AG04450 (cell line): ENCODE data around the gene RLN3. TPM values are rescaled to one million over a fixed set of nuclear protein-coding genes. Genes with fewer than 3 reads are reported as not detected.

ENCODE experiments used
- CTCF ChIA-PET: fragments of 300-600, 350-600 bp; formaldehyde crosslinking; extraction: SDS; loops from one replicate; lab custom pipeline; 2022; ENCODE audit warnings: antibody characterized with exemption, inconsistent platforms; lab: Charles Lee
- POLR2A ChIA-PET: fragments of 350-600 bp; formaldehyde crosslinking; extraction: SDS; loops from one replicate; lab custom pipeline; 2021; ENCODE audit warnings: antibody characterized with exemption, inconsistent platforms; lab: Yijun Ruan, JAX
- DNase-seq: peaks from one replicate; pipeline ENCODE4 v3.0.0-alpha.2; 2011; ENCODE audit warnings: low read depth, low spot score
- H3K27ac ChIP-seq: one replicate; pipeline ENCODE4 v1.5.1; 2012; ENCODE audit warnings: low read depth, low read length, control low read depth
- H3K27me3 ChIP-seq: one replicate; pipeline ENCODE4 v1.6.0; 2012; ENCODE audit warnings: low read length; ENCODE audit not compliant: control insufficient read depth, insufficient read depth
- H3K4me3 ChIP-seq: 2 replicates; pipeline ENCODE4 v1.5.1; 2011; ENCODE audit warnings: mild to moderate bottlenecking, low read depth, low read length, control low read depth
- H3K9me3 ChIP-seq: 2 replicates; pipeline ENCODE4 v1.5.1; 2012; ENCODE audit warnings: low read length; ENCODE audit not compliant: control insufficient read depth, insufficient read depth
- polyA plus RNA-seq: library from polyadenylated mRNA; depleted of rRNA; stranded (reverse); fragments of >200 nt; gene quantifications from 2 replicates; pipeline ENCODE4 v1.2.3, GENCODE V29; 2011
- TF ChIP-seq, protein P1 (sequence below): IDR thresholded peaks from 2 replicates; pipeline ENCODE4 v1.5.1; 2011; ENCODE audit warnings: low read depth, low read length, control low read depth, inconsistent platforms

RLN3 gene
- polyA plus RNA-seq, 1 experiment: not detected

DNA sequence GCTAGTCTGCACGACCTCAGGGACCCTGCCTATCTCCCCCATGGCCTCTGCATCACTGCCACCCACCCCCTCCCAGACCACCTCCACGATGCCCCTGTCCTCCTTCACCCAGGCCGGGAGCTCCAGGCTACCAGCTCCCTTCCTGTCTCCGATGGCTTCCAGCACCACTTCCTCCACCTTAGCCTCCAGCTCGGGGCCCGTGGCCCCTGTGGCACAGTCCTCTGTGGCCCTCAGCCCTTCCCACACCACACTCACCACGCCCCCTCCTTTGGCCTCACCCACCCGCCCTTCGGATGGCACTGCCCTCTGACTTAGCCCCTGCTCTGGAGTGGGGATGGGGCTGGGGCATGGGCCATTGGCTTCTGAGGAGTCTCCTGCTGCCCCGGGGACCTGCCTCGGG lies 26.8 kb downstream of the RLN3 start:
- Histone ChIP-seq H3K4me3 (no peak overlapping the region), H3K27ac (no peak overlapping the region), H3K9me3 (peaks cover 6% of the 10 kb centered on the region), H3K27me3 (peaks cover 11% of the 10 kb centered on the region)
- DNase-seq: no peak
- ChIA-PET POLR2A (interaction anchor here (0.5 to 0.6 kb wide), 2 partner anchors 23 to 98 kb away, joined by 3 to 4 read pairs; partner anchors contain the start of gene IL27RA), CTCF (interaction anchor here (1.2 kb wide), 1 partner anchor 23 kb away, joined by 4 read pairs; the partner anchor contains the start of gene IL27RA)
- TF ChIP-seq, protein P1, sequence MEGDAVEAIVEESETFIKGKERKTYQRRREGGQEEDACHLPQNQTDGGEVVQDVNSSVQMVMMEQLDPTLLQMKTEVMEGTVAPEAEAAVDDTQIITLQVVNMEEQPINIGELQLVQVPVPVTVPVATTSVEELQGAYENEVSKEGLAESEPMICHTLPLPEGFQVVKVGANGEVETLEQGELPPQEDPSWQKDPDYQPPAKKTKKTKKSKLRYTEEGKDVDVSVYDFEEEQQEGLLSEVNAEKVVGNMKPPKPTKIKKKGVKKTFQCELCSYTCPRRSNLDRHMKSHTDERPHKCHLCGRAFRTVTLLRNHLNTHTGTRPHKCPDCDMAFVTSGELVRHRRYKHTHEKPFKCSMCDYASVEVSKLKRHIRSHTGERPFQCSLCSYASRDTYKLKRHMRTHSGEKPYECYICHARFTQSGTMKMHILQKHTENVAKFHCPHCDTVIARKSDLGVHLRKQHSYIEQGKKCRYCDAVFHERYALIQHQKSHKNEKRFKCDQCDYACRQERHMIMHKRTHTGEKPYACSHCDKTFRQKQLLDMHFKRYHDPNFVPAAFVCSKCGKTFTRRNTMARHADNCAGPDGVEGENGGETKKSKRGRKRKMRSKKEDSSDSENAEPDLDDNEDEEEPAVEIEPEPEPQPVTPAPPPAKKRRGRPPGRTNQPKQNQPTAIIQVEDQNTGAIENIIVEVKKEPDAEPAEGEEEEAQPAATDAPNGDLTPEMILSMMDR: no peak

DNA sequence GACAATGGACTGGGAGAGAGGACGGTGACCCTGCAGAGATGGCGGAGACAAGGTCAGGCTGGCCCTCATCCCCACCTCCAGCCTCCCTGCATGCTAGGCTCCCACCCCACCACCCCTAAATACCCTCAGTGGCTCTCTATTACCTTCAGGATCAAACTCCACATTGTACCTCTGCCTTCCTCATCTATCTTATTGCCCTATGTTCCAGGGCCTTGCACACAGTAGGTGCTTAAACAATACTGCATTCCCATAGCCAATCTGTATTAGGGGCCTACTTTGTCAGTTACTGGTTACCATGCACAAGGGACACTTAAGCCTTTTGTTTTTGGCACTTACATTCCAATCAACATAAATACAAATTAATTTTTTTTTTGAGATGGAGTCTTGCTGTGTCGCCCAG lies 27.4 kb downstream of the RLN3 start:
- peaks cover 14% of the 10 kb centered on the region for H3K27me3 ChIP-seq
- ChIA-PET POLR2A (no interaction called here), CTCF (interaction anchor here (1.3 kb wide), 1 partner anchor 16 kb away, joined by 3 read pairs; no protein-coding TSS in a partner anchor)
- H3K4me3 ChIP-seq: no peak overlapping the region
- TF ChIP-seq, protein P1: no peak
- DNase-seq: no peak
- peaks cover 6% of the 10 kb centered on the region for H3K9me3 ChIP-seq
- H3K27ac ChIP-seq: no peak overlapping the region

DNA sequence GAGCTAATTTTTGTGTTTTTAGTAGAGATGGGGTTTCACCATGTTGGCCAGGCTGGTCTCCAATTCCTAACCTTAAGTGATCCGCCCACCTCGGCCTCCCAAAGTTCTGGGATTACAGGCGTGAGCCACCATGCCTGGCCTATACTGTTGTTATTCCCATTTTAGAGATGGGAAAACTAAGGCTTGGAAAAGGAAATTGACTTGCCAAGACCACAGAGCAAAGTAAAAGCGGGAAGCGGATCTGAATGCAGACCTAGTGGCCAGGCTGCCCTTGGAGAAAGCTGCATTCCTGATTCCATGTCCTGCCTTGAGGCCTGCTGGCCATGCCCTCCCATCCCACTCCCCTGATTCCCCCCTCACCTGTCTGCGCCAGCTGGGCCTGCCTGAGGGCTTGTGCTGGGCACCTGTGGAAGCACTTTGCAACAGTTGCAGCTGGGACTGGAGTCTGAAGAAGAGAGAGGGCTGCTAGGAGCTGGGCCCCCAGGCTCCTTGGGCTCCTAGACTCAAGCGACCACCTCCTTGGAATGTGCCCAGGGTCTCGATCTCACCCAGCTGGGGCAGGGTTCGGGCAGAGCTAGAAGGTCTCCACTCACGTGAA lies 28.2 kb downstream of the RLN3 start:
- TF ChIP-seq, protein P1: no peak
- H3K4me3 ChIP-seq: no peak overlapping the region
- CTCF ChIA-PET: interaction anchor here (1.3 kb wide), 1 partner anchor 16 kb away, joined by 3 read pairs; no protein-coding TSS in a partner anchor
- POLR2A ChIA-PET: interaction anchor here (0.5 kb wide), 1 partner anchor 9 kb away, joined by 3 read pairs; no protein-coding TSS in a partner anchor
- H3K27me3 ChIP-seq: peaks cover 14% of the 10 kb centered on the region
- no peak for DNase-seq
- no peak overlapping the region for H3K27ac ChIP-seq
- H3K9me3 ChIP-seq: peaks cover 6% of the 10 kb centered on the region

DNA sequence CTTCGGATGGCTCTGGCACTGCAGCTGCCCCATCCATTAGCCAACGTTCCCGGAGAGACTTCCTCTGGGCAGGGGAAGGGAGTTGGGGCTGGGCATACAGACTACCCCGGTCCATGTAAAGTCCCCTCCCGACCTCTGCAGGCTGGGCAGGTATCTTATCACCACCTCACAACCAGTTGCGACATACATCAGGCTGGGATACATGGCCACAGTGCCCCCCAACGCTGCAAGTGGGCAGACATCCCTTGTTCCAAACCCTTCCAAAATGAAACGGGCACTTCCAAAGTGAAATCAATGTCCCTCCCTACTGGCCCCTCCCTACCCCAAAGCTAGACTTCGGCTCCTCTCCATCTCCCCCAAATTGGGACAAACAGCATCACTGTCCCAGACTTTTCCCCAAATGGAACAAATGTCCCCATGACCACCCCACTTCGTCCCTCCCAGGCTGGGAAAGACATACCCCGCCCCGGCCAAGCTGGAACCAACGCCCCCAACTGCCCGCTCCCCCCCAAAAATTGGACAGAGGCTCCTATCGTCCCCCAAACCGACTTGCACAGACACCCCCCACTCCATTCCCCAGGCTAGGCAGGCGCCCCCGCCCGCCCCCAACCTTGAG lies 28.9 kb downstream of the RLN3 start:
- H3K4me3 ChIP-seq: peak overlapping the region; percentile 47
- H3K9me3 ChIP-seq: peaks cover 6% of the 10 kb centered on the region
- H3K27ac ChIP-seq: no peak overlapping the region
- peaks cover 14% of the 10 kb centered on the region for H3K27me3 ChIP-seq
- CTCF ChIA-PET: interaction anchor here (1.0 to 1.3 kb wide), 2 partner anchors 15 to 18 kb away, joined by 3 to 5 read pairs; no protein-coding TSS in a partner anchor
- TF ChIP-seq, protein P1: no peak
- DNase-seq: no peak
- POLR2A ChIA-PET: interaction anchor here (0.6 to 0.9 kb wide), 3 partner anchors 95 to 204 kb away, joined by 3 to 5 read pairs (median 4); no protein-coding TSS in a partner anchor
